ENCODE data around the gene ENGASE. TPM values are rescaled to one million over a fixed set of nuclear protein-coding genes. Genes with fewer than 3 reads are reported as not detected.

ENGASE gene
- total and polyA plus RNA-seq, 2 of the 8 experiments (the other 6 are each of a cell fraction or from before 2014, with no cell fraction given): 9.3 to 36.1 TPM

- no peak for TF ChIP-seq SP2 (IDR thresholded peaks at IDR 0.05; ENCODE audit: low read length)
- peak; percentile 72 to 76 for TF ChIP-seq RAD21 (IDR thresholded peaks at IDR 0.05 in 1 of 2, conservative IDR thresholded peaks at IDR 0.05 in 1 of 2; ENCODE audit: low read depth in 2 of 2, low read length in 2 of 2)
- TF ChIP-seq GTF2F1 (IDR thresholded peaks at IDR 0.05; ENCODE audit: borderline replicate concordance, low read depth, low read length): no peak
- TF ChIP-seq NRF1 (IDR thresholded peaks at IDR 0.05; ENCODE audit: low read depth, low read length): no peak
- no peak for TF ChIP-seq ATF2 (IDR thresholded peaks at IDR 0.05; ENCODE audit: low read length)
- no peak for TF ChIP-seq SIX5 (IDR thresholded peaks at IDR 0.05; ENCODE audit: low read depth, low read length)
- TF ChIP-seq CBX5 (IDR thresholded peaks at IDR 0.05; ENCODE audit: low read depth, low read length): no peak
- 0 out of 2 replicates have a peak, but pooled peaks have one; percentile 31 for TF ChIP-seq MAX (IDR thresholded peaks at IDR 0.05)
- TF ChIP-seq FOSL1 (IDR thresholded peaks at IDR 0.05; ENCODE audit: insufficient read depth, low read depth, low read length): no peak
- no peak for TF ChIP-seq RBBP5 (IDR thresholded peaks at IDR 0.05; ENCODE audit: borderline replicate concordance, low read depth, low read length)
- TF ChIP-seq CEBPB (IDR thresholded peaks at IDR 0.05; ENCODE audit: low read depth, low read length): no peak
- peak; percentile 20; the same call in 1 of the 2 replicates for TF ChIP-seq TEAD4 (IDR thresholded peaks at IDR 0.05; ENCODE audit: low read depth, low read length)
These were observed 32.0 kb upstream of the ENGASE start (continued) for GRCh38 chr17:79042421-79043190.
